Activated naive CD4-positive, alpha-beta T cell treated with anti-CD3 and anti-CD28 coated beads for 36 hours (primary cell): ENCODE results near the gene BCL2A1. TPM values are rescaled to one million over a fixed set of nuclear protein-coding genes. Genes with fewer than 3 reads are reported as not detected.
"Not testable (repeated sequence)": the region's sequence is repeated elsewhere in the genome, so short reads cannot be mapped to it uniquely, and the experiment has no call there.

ENCODE experiments used
- CTCF ChIA-PET: fragments of 350-600 bp; sonication (Branson Sonifier 250); formaldehyde crosslinking; loops from one replicate; lab custom pipeline; 2021; ENCODE audit warnings: antibody characterized with exemption; lab: Charles Lee
- DNase-seq: peaks from one replicate; pipeline ENCODE4 v3.0.0-alpha.2; 2020
- H3K27ac Mint-ChIP-seq: one replicate; pipeline ENCODE4 v1.8.0; 2021; ENCODE audit warnings: mild to moderate bottlenecking, mixed read lengths
- H3K27me3 Mint-ChIP-seq: one replicate; pipeline ENCODE4 v1.8.0; 2021; ENCODE audit warnings: low read depth, mixed read lengths
- H3K36me3 Mint-ChIP-seq: one replicate; pipeline ENCODE4 v1.8.0; 2021; ENCODE audit warnings: low read depth, mixed read lengths
- H3K4me1 Mint-ChIP-seq: one replicate; pipeline ENCODE4 v1.8.0; 2021; ENCODE audit warnings: low read depth, mixed read lengths
- H3K4me3 Mint-ChIP-seq: one replicate; pipeline ENCODE4 v1.8.0; 2021; ENCODE audit warnings: mild to moderate bottlenecking, moderate library complexity, mixed read lengths
- H3K9me3 Mint-ChIP-seq: one replicate; pipeline ENCODE4 v1.8.0; 2021; ENCODE audit warnings: mixed read lengths
- intact Hi-C: fragments of 100-400 bp; cut with micrococcal nuclease; formaldehyde crosslinking; loops from one replicate; pipeline ENCODE4 v1.15.1; 2023
- total RNA-seq, 2 experiments: library from RNA; stranded (reverse); gene quantifications; one replicate each; pipeline ENCODE4 v1.2.3, GENCODE V29; 2021

The BCL2A1 gene
- total RNA-seq, 2 experiments from 2014 or later, result 79.1 to 88.7 TPM

GRCh38 chr15:79933231-79933630 is 37.8 kb downstream of the BCL2A1 start:
- CTCF ChIA-PET, result no interaction called here
- H3K27me3 Mint-ChIP-seq, result peaks cover 6% of the 10 kb centered on the region
- H3K4me3 Mint-ChIP-seq, result no peak overlapping the region
- no peak overlapping the region for H3K27ac Mint-ChIP-seq
- intact Hi-C loops, result no loop called here
- no peaks in the 10 kb centered on the region for H3K36me3 Mint-ChIP-seq
- H3K4me1 Mint-ChIP-seq, result peaks cover 12% of the 10 kb centered on the region
- no peak for DNase-seq
- no peaks in the 10 kb centered on the region for H3K9me3 Mint-ChIP-seq

DNA sequence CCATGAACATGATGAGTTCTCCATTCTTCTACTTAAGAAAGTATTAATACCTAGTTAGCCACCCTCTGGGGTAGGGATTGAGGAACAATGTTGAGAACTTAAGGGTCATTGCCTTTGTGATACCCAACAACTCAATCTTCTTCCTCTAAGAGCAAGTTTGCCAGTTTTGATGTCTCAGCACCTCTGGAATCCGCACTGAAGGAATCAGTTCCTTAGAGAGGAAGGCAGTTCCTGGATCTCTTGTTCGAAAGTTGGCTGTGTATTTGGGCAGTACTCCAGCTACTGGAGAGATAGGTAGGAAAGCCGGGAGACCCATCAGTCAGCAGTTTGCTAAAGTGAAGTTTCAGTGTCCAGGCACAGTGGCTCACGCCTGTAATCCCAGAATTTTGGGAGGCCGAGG is 38.5 kb downstream of the BCL2A1 start:
- H3K4me3 Mint-ChIP-seq, result no peak overlapping the region
- CTCF ChIA-PET, result interaction anchor here (0.8 kb wide), 1 partner anchor 8 kb away, joined by 4 read pairs; no protein-coding TSS in a partner anchor
- intact Hi-C loops, result no loop called here
- no peak overlapping the region for H3K27ac Mint-ChIP-seq
- H3K36me3 Mint-ChIP-seq, result no peaks in the 10 kb centered on the region
- peaks cover 12% of the 10 kb centered on the region for H3K4me1 Mint-ChIP-seq
- DNase-seq, result no peak
- peaks cover 6% of the 10 kb centered on the region for H3K27me3 Mint-ChIP-seq
- no peaks in the 10 kb centered on the region for H3K9me3 Mint-ChIP-seq

GRCh38 chr15:79930516-79930915 is 40.5 kb downstream of the BCL2A1 start:
- Mint-ChIP-seq H3K4me1 (peaks cover 12% of the 10 kb centered on the region), H3K27me3 (peaks cover 6% of the 10 kb centered on the region), H3K36me3 (no peaks in the 10 kb centered on the region), H3K4me3 (no peak overlapping the region), H3K27ac (no peak overlapping the region), H3K9me3 (no peaks in the 10 kb centered on the region)
- DNase-seq, result no peak
- intact Hi-C loops, result no loop called here
- CTCF ChIA-PET, result interaction anchor here (1.2 kb wide), 1 partner anchor 77 kb away, joined by 3 read pairs; no protein-coding TSS in a partner anchor

DNA sequence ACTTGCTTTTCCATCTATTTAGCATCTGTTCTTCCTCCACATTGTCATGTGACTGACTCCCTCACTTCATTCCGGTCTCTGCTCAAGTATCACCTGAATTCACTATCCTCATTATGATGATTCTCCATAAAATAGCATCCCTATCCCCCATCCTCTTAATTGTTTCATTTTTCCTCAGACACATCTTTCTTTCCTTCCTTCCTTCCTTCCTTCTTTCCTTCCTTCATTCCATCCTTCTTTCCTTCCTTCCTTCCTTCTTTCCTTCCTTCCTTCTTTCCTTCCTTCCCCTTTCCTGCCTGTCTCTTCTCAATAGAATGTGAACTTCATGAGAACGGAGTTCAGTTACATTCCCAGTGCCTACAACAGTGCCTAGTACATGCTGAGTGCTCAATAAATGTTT is 41.6 kb downstream of the BCL2A1 start:
- Mint-ChIP-seq H3K36me3 (no peaks in the 10 kb centered on the region), H3K4me3 (no peak overlapping the region)

DNA sequence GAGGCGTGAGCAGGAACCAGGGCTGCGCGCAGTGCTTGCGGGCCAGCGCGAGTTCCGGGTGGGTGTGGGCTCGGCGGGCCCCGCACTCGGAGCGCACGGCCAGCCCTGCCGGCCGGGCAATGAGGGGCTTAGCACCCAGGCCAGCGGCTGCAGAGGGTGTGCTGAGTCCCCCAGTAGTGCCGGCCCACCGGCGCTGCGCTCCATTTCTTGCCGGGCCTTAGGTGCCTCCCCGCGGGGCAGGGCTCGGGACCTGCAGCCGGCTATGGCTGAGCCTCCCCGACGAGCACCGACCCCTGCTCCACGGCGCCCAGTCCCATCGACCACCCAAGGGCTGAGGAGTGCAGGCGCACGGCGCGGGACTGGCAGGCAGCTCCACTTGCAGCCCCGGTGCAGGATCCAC is 44.9 kb downstream of the BCL2A1 start:
- intact Hi-C loops, DNase-seq: not testable (repeated sequence)

More for the DNA sequence above, 41.6 kb downstream of the BCL2A1 start:
- CTCF ChIA-PET, result no interaction called here
- peaks cover 15% of the 10 kb centered on the region for H3K4me1 Mint-ChIP-seq
- H3K27me3 Mint-ChIP-seq, result peaks cover 3% of the 10 kb centered on the region
- H3K9me3 Mint-ChIP-seq, result no peaks in the 10 kb centered on the region
- DNase-seq, result no peak
- no peak overlapping the region for H3K27ac Mint-ChIP-seq
- intact Hi-C loops, result no loop called here

DNA sequence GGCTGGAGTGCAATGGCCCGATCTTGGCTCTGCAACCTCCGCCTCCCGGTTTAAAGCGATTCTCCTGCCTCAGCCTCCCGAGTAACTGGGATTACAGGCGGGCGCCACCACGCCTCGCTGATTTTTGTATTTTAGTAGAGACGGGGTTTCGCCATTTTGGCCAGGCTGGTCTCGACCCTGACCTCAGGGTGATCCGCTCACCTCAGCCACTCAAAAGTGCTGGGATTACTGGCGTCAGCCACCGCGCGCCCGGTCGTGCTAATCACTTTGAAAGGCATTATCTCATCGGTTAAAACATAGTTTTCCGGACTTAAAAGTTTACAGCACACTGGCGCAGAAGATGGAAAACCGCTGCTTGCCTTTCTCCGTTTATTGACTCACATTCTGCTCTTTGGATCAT is 46.6 kb downstream of the BCL2A1 start:
- CTCF ChIA-PET, result no interaction called here
- intact Hi-C loops, result no loop called here
- H3K36me3 Mint-ChIP-seq, result peaks cover 33% of the 10 kb centered on the region

More for the DNA sequence above, 44.9 kb downstream of the BCL2A1 start:
- H3K4me1 Mint-ChIP-seq, result peaks cover 23% of the 10 kb centered on the region
- peaks cover 18% of the 10 kb centered on the region for H3K36me3 Mint-ChIP-seq
- CTCF ChIA-PET, H3K4me3 Mint-ChIP-seq, H3K9me3 Mint-ChIP-seq, H3K27me3 Mint-ChIP-seq, H3K27ac Mint-ChIP-seq: not testable (repeated sequence)

GRCh38 chr15:79923515-79924169 is 47.4 kb downstream of the BCL2A1 start:
- Mint-ChIP-seq H3K4me3 (peak overlapping the region; percentile 86), H3K36me3 (peaks cover 39% of the 10 kb centered on the region), H3K9me3 (peaks cover 27% of the 10 kb centered on the region), H3K27ac (peak overlapping the region; percentile 95), H3K4me1 (peaks cover 25% of the 10 kb centered on the region), H3K27me3 (no peaks in the 10 kb centered on the region)
- CTCF ChIA-PET, result interaction anchor here (0.9 to 3.0 kb wide), 3 partner anchors 28 to 70 kb away, joined by 3 to 8 read pairs (median 7); partner anchors contain the start of genes BCL2A1 and MTHFS
- DNase-seq, result peak; percentile 99
- intact Hi-C loops, result loop anchor here (1.0 to 2.0 kb wide), 8 partner anchors 21 to 229 kb away; partner anchors contain the start of genes FAH, MTHFS and ZFAND6

More for the DNA sequence above, 46.6 kb downstream of the BCL2A1 start:
- Mint-ChIP-seq H3K27me3 (no peaks in the 10 kb centered on the region), H3K9me3 (peaks cover 21% of the 10 kb centered on the region), H3K4me1 (peaks cover 25% of the 10 kb centered on the region), H3K4me3 (peak overlapping the region; percentile 62), H3K27ac (peak overlapping the region; percentile 71)
- DNase-seq, result no peak

DNA sequence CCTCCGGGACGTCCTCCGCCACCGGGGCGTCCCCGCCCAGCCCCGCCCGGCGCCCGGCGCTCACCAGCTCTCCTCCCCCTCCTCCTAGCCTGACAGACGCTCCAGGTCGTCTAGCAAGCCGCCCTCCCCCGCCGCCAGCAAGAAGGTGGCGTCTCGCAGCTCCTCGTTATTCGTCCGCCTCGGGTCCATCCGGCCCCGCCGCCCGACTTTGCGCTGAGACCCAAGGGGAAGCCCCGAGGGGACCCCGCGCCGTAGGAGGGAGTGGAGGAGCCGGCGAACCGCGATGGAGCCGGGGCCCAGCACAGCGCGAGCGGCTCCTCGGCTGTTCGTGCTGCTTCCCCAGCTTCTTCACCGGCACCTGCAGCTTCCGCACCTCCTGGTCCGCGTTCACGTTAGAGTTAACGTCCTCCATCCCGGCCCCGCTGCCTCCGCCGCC is 47.9 kb downstream of the BCL2A1 start:
- H3K9me3 Mint-ChIP-seq, result peaks cover 31% of the 10 kb centered on the region
- DNase-seq, result peak; percentile 83
- peak overlapping the region; percentile 95 for H3K27ac Mint-ChIP-seq
- H3K4me3 Mint-ChIP-seq, result peak overlapping the region; percentile 86
- H3K27me3 Mint-ChIP-seq, result no peaks in the 10 kb centered on the region
- intact Hi-C loops, result loop anchor here (1.0 to 2.0 kb wide), 8 partner anchors 21 to 229 kb away; partner anchors contain the start of genes FAH, MTHFS and ZFAND6
- peaks cover 43% of the 10 kb centered on the region for H3K36me3 Mint-ChIP-seq
- H3K4me1 Mint-ChIP-seq, result peaks cover 25% of the 10 kb centered on the region
- CTCF ChIA-PET, result interaction anchor here (0.8 to 3.0 kb wide), 6 partner anchors 22 to 71 kb away, joined by 3 to 8 read pairs (median 4); partner anchors contain the start of genes BCL2A1 and MTHFS

GRCh38 chr15:79922512-79923078 is 48.4 kb downstream of the BCL2A1 start:
- Mint-ChIP-seq H3K4me1 (peaks cover 25% of the 10 kb centered on the region), H3K27ac (peak overlapping the region; percentile 95), H3K36me3 (peaks cover 48% of the 10 kb centered on the region), H3K9me3 (peaks cover 36% of the 10 kb centered on the region), H3K27me3 (no peaks in the 10 kb centered on the region), H3K4me3 (peak overlapping the region; percentile 86)
- no peak for DNase-seq
- CTCF ChIA-PET, result interaction anchor here (0.8 to 3.0 kb wide), 7 partner anchors 9 to 71 kb away, joined by 3 to 8 read pairs (median 4); partner anchors contain the start of gene MTHFS
- intact Hi-C loops, result loop anchor here (1.0 to 2.0 kb wide), 8 partner anchors 20 to 230 kb away; partner anchors contain the start of genes FAH, MTHFS and ZFAND6

DNA sequence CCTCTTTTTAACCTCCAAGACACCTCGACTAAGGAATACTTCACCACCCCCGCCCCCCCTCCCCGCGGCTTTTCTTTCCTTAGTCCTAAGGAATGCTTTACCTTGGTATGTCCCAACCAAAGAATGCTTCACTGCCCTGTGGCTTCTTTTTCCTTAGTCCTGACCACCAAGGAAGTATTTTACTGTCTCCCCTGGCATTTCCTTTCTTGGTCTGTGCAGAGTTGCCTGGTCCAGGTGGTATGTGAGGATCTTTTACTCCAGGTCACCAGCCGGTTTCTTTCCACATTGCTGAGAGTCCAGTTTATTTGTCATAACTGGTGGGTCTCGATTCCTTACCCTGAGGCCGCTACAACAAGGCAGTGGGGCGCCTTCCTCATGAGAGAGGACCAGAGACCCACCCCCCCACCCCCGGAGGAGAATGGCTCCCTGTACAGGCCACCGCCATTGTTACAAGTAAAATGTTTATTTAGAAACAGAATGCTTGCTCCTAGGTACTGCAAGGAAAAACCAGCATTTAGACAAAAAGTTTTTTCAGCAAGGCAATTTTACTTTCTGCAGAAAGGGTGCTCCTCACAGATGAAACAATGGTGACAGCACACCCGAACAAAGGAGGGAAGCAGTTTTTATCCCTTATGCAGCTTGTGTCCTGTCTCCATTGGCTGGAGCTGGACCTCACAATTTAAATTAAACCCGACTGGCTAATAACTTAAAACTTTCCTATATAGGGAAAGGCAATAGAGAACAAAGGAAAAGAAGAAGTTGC is 51.1 kb downstream of the BCL2A1 start:
- H3K4me3 Mint-ChIP-seq, result no peak overlapping the region
- peaks cover 25% of the 10 kb centered on the region for H3K4me1 Mint-ChIP-seq
- no peak for DNase-seq
- intact Hi-C loops, result no loop called here
- H3K27me3 Mint-ChIP-seq, result no peaks in the 10 kb centered on the region
- H3K27ac Mint-ChIP-seq, result no peak overlapping the region
- peaks cover 62% of the 10 kb centered on the region for H3K9me3 Mint-ChIP-seq
- CTCF ChIA-PET, result no interaction called here
- H3K36me3 Mint-ChIP-seq, result peaks cover 66% of the 10 kb centered on the region

DNA sequence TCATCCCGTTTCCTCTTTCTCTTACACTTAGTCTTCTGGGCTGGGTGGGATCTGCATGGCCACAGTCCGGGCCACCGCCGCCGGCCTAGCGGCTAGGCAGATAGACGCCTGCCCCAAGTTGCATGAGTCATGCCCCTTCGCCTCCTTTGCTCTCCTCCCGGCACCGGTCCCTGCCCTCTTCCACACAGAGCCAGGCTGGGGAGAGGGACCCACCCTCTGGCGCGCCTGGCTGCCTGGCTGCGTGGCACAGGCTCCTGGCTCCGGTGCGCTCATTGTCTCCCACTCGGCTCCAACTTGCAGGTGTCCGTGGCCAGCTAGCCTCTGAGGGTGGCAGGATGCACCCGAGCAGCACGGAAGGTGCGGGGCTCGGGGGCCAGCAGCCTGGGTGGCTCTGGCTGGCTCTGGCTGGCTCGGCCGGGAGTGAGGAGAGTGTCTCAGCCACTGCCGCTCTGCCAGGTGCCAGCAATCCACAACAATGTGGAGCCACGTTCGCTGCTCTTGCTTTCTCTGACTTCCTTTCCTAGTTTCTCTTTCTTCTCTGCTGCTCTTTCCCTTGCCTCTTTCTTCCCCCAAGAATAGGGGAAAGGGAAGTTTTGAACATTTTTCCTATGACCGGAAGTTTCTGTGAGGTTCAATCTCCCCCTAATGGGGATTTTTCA is 51.8 kb downstream of the BCL2A1 start:
- Mint-ChIP-seq H3K27me3 (no peaks in the 10 kb centered on the region), H3K4me3 (no peak overlapping the region), H3K36me3 (peaks cover 73% of the 10 kb centered on the region), H3K4me1 (peaks cover 21% of the 10 kb centered on the region), H3K27ac (no peak overlapping the region), H3K9me3 (peaks cover 69% of the 10 kb centered on the region)
- intact Hi-C loops, result no loop called here
- CTCF ChIA-PET, result no interaction called here
- no peak for DNase-seq
